GM12878 (cell line): ENCODE results near the gene GSE1.

ENCODE experiments used
- CBFB ChIP-seq: IDR thresholded peaks from 2 replicates; pipeline ENCODE4 v1.6.1; 2016; ENCODE audit warnings: antibody characterized with exemption, low read depth
- CHD4 ChIP-seq: fragments of 200-600 bp; sonication (generic); IDR thresholded peaks from 2 replicates; pipeline ENCODE4 v1.6.1; 2016; ENCODE audit warnings: mild to moderate bottlenecking
- CREB1 ChIP-seq: IDR thresholded peaks from 2 replicates; pipeline ENCODE4 v1.6.1; 2012; ENCODE audit warnings: low read depth, mild to moderate bottlenecking, inconsistent platforms
- EGR1 ChIP-seq, 2 experiments: IDR thresholded peaks; 1 replicate in 1 of 2; 2 replicates in 1 of 2; pipeline ENCODE4 v1.6.1; 2011 to 2012; ENCODE audit warnings: low read depth in 2 of 2, low read length in 2 of 2, borderline replicate concordance in 1 of 2, mild to moderate bottlenecking in 1 of 2, moderate library complexity in 1 of 2
- EP300 ChIP-seq, 2 experiments: fragments of 150-350 bp in 1 of 2; IDR thresholded peaks; 2 replicates each; pipeline ENCODE4 v1.6.1; 2011 to 2012; ENCODE audit warnings: low read depth in 2 of 2, low read length in 2 of 2, borderline replicate concordance in 1 of 2, improper control_type of control experiment in 1 of 2, inconsistent platforms in 1 of 2; ENCODE audit not compliant: control insufficient read depth in 1 of 2
- EZH2 ChIP-seq: IDR thresholded peaks from 2 replicates; pipeline ENCODE4 v1.6.1; 2012; ENCODE audit warnings: low read depth, mild to moderate bottlenecking, control low read depth, inconsistent platforms, low read length, borderline replicate concordance; ENCODE audit not compliant: control insufficient read depth
- PML ChIP-seq: IDR thresholded peaks from 2 replicates; pipeline ENCODE4 v1.6.1; 2012; ENCODE audit warnings: low read length, inconsistent platforms
- POLR2A ChIP-seq: IDR thresholded peaks from 2 replicates; pipeline ENCODE4 v1.6.1; 2011; ENCODE audit warnings: low read depth, mild to moderate bottlenecking, low read length
- STAT3 ChIP-seq: IDR thresholded peaks from 2 replicates; pipeline ENCODE4 v1.6.1; 2011; ENCODE audit warnings: low read depth, low read length, improper control_type of control experiment
- ZZZ3 ChIP-seq: IDR thresholded peaks from 2 replicates; pipeline ENCODE4 v1.6.1; 2011; ENCODE audit warnings: low read depth; ENCODE audit not compliant: control insufficient read depth, insufficient read length
- TF ChIP-seq, protein P1 (sequence below), 3 experiments: IDR thresholded peaks in 2 of 3; conservative IDR thresholded peaks in 1 of 3; 2 replicates each; pipeline ENCODE4 v1.5.1; 2011; ENCODE audit warnings: low read depth in 3 of 3, low read length in 3 of 3, mild to moderate bottlenecking in 3 of 3, control low read depth in 2 of 3, moderate library complexity in 2 of 3, inconsistent platforms in 1 of 3, mixed read lengths in 1 of 3; ENCODE audit not compliant: control insufficient read depth in 2 of 3, insufficient read depth in 1 of 3; ENCODE audit errors: extremely low read depth in 1 of 3
- TF ChIP-seq, protein P2 (sequence below): IDR thresholded peaks from 2 replicates; pipeline ENCODE4 v1.6.1; 2011; ENCODE audit warnings: low read depth, low read length, improper control_type of control experiment, borderline replicate concordance
- TF ChIP-seq, protein P3 (sequence below): fragments of 450-650 bp; IDR thresholded peaks from 2 replicates; pipeline ENCODE4 v1.6.1; 2018; ENCODE audit warnings: mild to moderate bottlenecking, low read depth, moderate library complexity; ENCODE audit not compliant: partially characterized antibody
- TF ChIP-seq, protein P4 (sequence below): IDR thresholded peaks from 2 replicates; pipeline ENCODE4 v1.6.1; 2012; ENCODE audit warnings: mild to moderate bottlenecking, low read depth, low read length

DNA sequence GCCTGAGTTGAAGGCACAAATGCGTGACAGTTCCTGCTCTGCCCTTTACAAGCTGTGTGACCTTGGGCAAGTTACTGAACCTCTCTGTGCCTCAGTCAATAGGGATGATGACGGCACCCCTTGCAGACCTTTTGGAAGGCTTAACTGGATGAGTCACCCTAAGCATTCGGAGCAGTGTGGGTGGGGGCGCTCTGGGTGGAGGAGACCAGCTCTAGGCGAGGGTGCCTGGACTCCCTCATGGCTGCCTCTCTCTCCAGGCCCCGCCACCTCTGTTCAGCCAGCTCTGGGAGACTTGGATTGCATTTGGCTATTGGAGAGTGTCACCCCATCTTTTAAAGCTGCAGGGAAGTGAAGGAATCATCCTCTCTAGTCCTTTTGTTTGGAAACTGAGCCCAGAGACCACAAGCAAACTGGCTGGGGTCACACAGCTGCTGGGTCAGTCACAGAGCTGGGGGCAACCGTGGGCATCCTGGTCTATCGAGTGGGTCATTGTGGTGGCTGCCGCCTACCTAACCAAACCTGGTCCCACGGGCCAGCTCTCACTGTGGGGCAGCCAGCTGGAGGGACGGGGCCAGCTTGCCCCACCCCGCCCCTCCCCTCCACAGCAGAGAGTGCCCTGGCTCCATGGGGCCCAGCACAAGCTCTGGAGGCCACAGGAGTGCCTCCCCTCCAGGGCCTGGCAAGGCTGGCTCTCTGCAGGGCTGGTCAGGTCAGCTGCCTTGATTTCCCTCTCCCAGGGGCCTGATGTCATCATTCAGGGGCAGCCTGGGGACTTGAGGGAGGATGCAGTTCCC, 20.2 kb upstream of the GSE1 start:
- no peak for TF ChIP-seq EZH2
- no peak for TF ChIP-seq EGR1 (IDR thresholded peaks at IDR 0.05; ENCODE audit: borderline replicate concordance in 1 of 2, low read depth in 2 of 2, low read length in 2 of 2)
- no peak for TF ChIP-seq STAT3
- TF ChIP-seq, protein P1, sequence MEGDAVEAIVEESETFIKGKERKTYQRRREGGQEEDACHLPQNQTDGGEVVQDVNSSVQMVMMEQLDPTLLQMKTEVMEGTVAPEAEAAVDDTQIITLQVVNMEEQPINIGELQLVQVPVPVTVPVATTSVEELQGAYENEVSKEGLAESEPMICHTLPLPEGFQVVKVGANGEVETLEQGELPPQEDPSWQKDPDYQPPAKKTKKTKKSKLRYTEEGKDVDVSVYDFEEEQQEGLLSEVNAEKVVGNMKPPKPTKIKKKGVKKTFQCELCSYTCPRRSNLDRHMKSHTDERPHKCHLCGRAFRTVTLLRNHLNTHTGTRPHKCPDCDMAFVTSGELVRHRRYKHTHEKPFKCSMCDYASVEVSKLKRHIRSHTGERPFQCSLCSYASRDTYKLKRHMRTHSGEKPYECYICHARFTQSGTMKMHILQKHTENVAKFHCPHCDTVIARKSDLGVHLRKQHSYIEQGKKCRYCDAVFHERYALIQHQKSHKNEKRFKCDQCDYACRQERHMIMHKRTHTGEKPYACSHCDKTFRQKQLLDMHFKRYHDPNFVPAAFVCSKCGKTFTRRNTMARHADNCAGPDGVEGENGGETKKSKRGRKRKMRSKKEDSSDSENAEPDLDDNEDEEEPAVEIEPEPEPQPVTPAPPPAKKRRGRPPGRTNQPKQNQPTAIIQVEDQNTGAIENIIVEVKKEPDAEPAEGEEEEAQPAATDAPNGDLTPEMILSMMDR (IDR thresholded peaks at IDR 0.05 in 2 of 3, conservative IDR thresholded peaks at IDR 0.05 in 1 of 3; ENCODE audit: control insufficient read depth in 2 of 3, extremely low read depth in 1 of 3, insufficient read depth in 1 of 3, low read depth in 3 of 3, low read length in 3 of 3), result no peak
- TF ChIP-seq CBFB, result no peak
- no peak for TF ChIP-seq EP300 (IDR thresholded peaks at IDR 0.05; ENCODE audit: borderline replicate concordance in 1 of 2, control insufficient read depth in 1 of 2, low read depth in 2 of 2, low read length in 2 of 2)
- no peak for TF ChIP-seq POLR2A
- TF ChIP-seq, protein P2, sequence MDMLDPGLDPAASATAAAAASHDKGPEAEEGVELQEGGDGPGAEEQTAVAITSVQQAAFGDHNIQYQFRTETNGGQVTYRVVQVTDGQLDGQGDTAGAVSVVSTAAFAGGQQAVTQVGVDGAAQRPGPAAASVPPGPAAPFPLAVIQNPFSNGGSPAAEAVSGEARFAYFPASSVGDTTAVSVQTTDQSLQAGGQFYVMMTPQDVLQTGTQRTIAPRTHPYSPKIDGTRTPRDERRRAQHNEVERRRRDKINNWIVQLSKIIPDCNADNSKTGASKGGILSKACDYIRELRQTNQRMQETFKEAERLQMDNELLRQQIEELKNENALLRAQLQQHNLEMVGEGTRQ, result no peak
- TF ChIP-seq CREB1, result no peak
- TF ChIP-seq, protein P3, sequence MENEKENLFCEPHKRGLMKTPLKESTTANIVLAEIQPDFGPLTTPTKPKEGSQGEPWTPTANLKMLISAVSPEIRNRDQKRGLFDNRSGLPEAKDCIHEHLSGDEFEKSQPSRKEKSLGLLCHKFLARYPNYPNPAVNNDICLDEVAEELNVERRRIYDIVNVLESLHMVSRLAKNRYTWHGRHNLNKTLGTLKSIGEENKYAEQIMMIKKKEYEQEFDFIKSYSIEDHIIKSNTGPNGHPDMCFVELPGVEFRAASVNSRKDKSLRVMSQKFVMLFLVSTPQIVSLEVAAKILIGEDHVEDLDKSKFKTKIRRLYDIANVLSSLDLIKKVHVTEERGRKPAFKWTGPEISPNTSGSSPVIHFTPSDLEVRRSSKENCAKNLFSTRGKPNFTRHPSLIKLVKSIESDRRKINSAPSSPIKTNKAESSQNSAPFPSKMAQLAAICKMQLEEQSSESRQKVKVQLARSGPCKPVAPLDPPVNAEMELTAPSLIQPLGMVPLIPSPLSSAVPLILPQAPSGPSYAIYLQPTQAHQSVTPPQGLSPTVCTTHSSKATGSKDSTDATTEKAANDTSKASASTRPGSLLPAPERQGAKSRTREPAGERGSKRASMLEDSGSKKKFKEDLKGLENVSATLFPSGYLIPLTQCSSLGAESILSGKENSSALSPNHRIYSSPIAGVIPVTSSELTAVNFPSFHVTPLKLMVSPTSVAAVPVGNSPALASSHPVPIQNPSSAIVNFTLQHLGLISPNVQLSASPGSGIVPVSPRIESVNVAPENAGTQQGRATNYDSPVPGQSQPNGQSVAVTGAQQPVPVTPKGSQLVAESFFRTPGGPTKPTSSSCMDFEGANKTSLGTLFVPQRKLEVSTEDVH, result no peak
- TF ChIP-seq ZZZ3, result no peak
- TF ChIP-seq CHD4, result no peak
- TF ChIP-seq, protein P4, sequence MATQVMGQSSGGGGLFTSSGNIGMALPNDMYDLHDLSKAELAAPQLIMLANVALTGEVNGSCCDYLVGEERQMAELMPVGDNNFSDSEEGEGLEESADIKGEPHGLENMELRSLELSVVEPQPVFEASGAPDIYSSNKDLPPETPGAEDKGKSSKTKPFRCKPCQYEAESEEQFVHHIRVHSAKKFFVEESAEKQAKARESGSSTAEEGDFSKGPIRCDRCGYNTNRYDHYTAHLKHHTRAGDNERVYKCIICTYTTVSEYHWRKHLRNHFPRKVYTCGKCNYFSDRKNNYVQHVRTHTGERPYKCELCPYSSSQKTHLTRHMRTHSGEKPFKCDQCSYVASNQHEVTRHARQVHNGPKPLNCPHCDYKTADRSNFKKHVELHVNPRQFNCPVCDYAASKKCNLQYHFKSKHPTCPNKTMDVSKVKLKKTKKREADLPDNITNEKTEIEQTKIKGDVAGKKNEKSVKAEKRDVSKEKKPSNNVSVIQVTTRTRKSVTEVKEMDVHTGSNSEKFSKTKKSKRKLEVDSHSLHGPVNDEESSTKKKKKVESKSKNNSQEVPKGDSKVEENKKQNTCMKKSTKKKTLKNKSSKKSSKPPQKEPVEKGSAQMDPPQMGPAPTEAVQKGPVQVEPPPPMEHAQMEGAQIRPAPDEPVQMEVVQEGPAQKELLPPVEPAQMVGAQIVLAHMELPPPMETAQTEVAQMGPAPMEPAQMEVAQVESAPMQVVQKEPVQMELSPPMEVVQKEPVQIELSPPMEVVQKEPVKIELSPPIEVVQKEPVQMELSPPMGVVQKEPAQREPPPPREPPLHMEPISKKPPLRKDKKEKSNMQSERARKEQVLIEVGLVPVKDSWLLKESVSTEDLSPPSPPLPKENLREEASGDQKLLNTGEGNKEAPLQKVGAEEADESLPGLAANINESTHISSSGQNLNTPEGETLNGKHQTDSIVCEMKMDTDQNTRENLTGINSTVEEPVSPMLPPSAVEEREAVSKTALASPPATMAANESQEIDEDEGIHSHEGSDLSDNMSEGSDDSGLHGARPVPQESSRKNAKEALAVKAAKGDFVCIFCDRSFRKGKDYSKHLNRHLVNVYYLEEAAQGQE, result no peak
- TF ChIP-seq PML, result no peak
